OCI-LY3 (cell line): Measurements from ENCODE around the gene SEC14L6.

Experiments
- EZH2phosphoT487 ChIP-seq: fragments of 200-600 bp; shearing (Covaris generic); IDR thresholded peaks from 2 replicates; pipeline ENCODE4 v1.6.1; 2018; ENCODE audit warnings: antibody characterized with exemption, mixed run types, low read depth
- TF ChIP-seq, protein P1 (sequence below): fragments of 200-600, 300-600 bp; sonication (generic); IDR thresholded peaks from 2 replicates; pipeline ENCODE4 v1.5.1; 2014; ENCODE audit warnings: antibody characterized with exemption, low read length, low read depth

DNA sequence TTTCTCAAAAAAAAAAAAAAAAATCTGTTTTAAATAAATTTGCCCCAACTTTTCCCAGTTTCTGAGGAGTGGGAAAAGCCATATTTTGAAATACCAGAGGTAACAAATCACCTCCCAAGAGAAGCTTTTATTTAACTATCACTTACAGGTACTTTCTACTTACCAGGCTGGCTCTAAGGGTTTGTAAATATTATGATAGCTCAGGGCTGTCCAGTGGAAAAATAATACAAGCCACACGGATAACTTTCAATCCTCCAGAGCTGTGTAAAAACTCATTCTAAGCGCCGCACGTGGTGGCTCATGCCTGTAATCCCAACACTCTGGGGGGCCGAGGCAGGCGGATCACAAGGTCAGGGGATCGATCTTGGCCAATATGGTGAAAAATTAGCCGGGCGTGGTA is 35.4 kb downstream of the SEC14L6 start:
- TF ChIP-seq, protein P1, sequence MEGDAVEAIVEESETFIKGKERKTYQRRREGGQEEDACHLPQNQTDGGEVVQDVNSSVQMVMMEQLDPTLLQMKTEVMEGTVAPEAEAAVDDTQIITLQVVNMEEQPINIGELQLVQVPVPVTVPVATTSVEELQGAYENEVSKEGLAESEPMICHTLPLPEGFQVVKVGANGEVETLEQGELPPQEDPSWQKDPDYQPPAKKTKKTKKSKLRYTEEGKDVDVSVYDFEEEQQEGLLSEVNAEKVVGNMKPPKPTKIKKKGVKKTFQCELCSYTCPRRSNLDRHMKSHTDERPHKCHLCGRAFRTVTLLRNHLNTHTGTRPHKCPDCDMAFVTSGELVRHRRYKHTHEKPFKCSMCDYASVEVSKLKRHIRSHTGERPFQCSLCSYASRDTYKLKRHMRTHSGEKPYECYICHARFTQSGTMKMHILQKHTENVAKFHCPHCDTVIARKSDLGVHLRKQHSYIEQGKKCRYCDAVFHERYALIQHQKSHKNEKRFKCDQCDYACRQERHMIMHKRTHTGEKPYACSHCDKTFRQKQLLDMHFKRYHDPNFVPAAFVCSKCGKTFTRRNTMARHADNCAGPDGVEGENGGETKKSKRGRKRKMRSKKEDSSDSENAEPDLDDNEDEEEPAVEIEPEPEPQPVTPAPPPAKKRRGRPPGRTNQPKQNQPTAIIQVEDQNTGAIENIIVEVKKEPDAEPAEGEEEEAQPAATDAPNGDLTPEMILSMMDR: no peak
- TF ChIP-seq EZH2phosphoT487: no peak
